ENCODE results near the gene TBC1D22A. TPM values are rescaled to one million over a fixed set of nuclear protein-coding genes. Genes with fewer than 3 reads are reported as not detected.
"Not testable (repeated sequence)": the region's sequence is repeated elsewhere in the genome, so short reads cannot be mapped to it uniquely, and the experiment has no call there.

TBC1D22A gene
- total RNA-seq, 1 donor from 2014 or later: 34.1 TPM

DNA sequence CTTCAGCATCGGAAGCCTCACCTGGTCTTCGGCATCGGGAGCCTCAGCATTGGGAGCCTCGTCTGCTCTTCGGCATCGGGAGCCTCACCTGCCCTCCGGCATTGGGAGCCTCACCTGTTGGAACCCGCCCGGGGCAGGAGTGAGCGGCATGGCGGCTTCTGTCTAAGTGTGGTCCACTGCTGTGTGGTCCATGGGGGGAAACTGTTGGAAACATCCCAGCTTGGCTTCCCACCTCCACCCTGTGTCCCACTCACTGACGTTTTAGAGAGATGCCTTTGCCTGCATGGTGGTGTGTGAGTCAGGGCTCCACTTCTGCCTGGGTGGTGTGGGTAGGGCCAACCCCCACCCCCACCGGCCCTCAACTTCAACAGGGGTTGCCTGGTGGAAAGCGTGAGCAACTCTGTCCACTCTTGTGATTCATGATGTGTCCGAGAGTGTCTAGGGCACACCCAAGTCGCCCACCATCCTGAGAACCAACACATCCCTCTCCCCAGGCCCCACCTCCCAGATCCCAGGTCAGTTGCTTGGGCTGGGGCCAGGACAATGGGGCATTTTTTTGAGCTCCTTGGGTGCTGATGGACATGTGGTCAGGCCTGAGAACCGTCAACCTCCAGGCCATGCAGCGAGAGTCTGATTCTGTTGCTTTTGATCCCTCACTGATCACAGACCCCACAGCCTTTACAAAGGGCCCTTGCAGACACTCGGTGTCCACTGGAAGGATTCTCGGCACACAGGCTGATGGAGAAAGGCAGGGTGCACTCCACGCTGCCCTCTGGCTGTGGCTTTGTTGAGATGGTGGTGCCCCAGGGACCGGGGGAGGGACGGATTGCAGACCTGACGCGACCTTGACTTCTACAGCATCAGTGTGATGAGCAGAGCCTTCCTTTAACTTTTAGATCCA lies 406.7 kb downstream of the TBC1D22A start:
- no peaks in the 10 kb centered on the region for H3K27me3 ChIP-seq (ENCODE audit: low read depth)
- peaks cover 7% of the 10 kb centered on the region for H3K36me3 ChIP-seq
- ATAC-seq (no peak), DNase-seq (peak; percentile 14)
- intact Hi-C loops (cut with DNase I): no loop called here
- no peaks in the 10 kb centered on the region for H3K9me3 ChIP-seq
- H3K4me3 ChIP-seq: no peak overlapping the region
- no peak overlapping the region for H3K27ac ChIP-seq
- no peak for TF ChIP-seq CTCF (IDR thresholded peaks at IDR 0.05)
- no peaks in the 10 kb centered on the region for H3K4me1 ChIP-seq

GRCh38 chr22:47169801-47170140 lies 407.3 kb downstream of the TBC1D22A start:
- Histone ChIP-seq H3K9me3 (no peaks in the 10 kb centered on the region), H3K36me3 (peaks cover 10% of the 10 kb centered on the region), H3K4me3 (no peak overlapping the region), H3K27ac (no peak overlapping the region), H3K27me3 (ENCODE audit: low read depth) (no peaks in the 10 kb centered on the region), H3K4me1 (peaks cover 2% of the 10 kb centered on the region)
- no peak for TF ChIP-seq CTCF (IDR thresholded peaks at IDR 0.05)
- ATAC-seq (no peak), DNase-seq (peak; percentile 19)
- intact Hi-C loops (cut with DNase I): no loop called here

- ATAC-seq; H3K9me3 ChIP-seq; H3K27me3 ChIP-seq (ENCODE audit: low read depth); H3K4me3 ChIP-seq; H3K27ac ChIP-seq; intact Hi-C loops (cut with DNase I): not testable (repeated sequence)
- Histone ChIP-seq H3K36me3 (peaks cover 10% of the 10 kb centered on the region), H3K4me1 (peaks cover 12% of the 10 kb centered on the region)
- peak; percentile 24 for DNase-seq
Measured at GRCh38 chr22:47170511-47171440, 408.3 kb downstream of the TBC1D22A start.

- Histone ChIP-seq H3K27ac (no peak overlapping the region), H3K36me3 (peaks cover 10% of the 10 kb centered on the region), H3K4me3 (no peak overlapping the region), H3K27me3 (ENCODE audit: low read depth) (no peaks in the 10 kb centered on the region), H3K9me3 (no peaks in the 10 kb centered on the region), H3K4me1 (peaks cover 13% of the 10 kb centered on the region)
- intact Hi-C loops (cut with DNase I): no loop called here
- no peak for TF ChIP-seq CTCF (IDR thresholded peaks at IDR 0.05)
- DNase-seq (peak; percentile 29), ATAC-seq (no peak)
Measured at GRCh38 chr22:47171441-47172221, 409.2 kb downstream of the TBC1D22A start.

DNA sequence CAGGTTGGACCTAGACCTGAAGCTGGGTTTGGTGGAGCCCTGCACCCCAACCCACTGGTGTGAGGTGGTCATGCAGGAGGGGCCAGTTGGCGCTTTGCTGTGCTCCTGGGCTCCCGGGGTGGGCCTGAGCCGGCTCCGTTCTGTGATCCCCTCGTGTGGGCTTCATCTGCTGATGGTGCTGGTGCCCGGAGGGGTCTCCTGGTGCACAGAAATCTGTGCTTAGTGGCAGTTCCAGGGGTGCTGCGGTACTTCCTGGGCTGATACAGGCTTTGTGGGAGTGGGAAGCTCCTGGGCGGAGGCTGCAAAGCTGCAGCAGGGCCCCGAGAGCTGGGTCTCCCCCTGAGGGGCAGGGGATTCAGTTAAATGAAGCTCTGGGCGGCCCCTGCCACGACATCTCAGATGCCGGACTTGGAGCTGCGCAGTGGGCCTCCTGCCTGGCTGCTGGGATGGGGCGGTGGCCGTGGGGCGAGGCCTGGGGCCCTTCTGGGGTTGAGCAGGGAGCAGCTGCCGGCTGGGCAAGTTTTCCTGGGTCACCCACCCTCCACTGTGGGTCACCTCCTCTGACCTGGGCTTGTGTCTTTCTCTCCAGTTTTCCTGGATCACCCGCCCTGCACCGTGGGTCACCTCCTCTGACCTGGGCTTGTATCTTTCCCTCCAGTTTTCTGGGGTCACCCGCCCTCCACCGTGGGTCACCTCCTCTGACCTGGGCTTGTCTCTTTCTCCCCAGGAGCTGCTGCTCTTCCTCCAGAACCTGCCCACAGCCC lies 410.5 kb downstream of the TBC1D22A start:
- Histone ChIP-seq H3K27me3 (ENCODE audit: low read depth) (no peaks in the 10 kb centered on the region), H3K9me3 (no peaks in the 10 kb centered on the region), H3K36me3 (peaks cover 7% of the 10 kb centered on the region), H3K27ac (no peak overlapping the region), H3K4me1 (peaks cover 13% of the 10 kb centered on the region), H3K4me3 (no peak overlapping the region)
- no peak for TF ChIP-seq CTCF (IDR thresholded peaks at IDR 0.05)
- peak; percentile 30 for DNase-seq
- ATAC-seq: no peak
- intact Hi-C loops (cut with DNase I): no loop called here

All from lower lobe of right lung (tissue), 2 donors.